ENCODE results near the gene MT1X. TPM values are rescaled to one million over a fixed set of nuclear protein-coding genes. Genes with fewer than 3 reads are reported as not detected.

Gene MT1X
- total and polyA plus RNA-seq, 2 experiments from 2014 or later: 293 to 942 TPM

DNA sequence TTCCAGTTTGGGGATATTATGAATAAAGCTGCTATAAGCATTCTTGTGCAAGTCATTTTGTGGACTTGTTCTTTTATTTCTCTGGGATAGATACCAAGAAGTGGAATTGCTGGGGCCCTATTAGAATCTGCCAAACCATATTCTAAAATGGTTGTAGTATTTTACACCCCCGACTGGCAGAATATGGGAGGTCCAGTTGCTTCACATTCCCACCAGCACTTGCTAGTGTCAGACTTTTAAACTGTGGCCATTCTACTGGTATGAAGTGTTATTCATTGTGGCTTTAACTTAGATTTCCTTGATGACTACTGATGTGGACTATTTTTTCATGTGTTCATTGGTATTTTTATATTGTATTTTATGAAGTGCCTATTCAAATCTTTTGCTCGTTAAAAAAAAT, 29.6 kb downstream of the MT1X start:
- no peak overlapping the region for H3K4me2 ChIP-seq
- H4K20me1 ChIP-seq (replicated peaks; ENCODE audit: insufficient read depth): no peaks in the 10 kb centered on the region
- H3K4me3 Mint-ChIP-seq: no peak overlapping the region
- H3K27me3 Mint-ChIP-seq (ENCODE audit: insufficient read depth, low read depth, poor library complexity): peaks cover 13% of the 10 kb centered on the region
- H2AFZ ChIP-seq: no peak overlapping the region
- no peaks in the 10 kb centered on the region for H3K9me2 ChIP-seq (ENCODE audit: insufficient read depth)
- DNase-seq (ENCODE audit: low spot score) (no peak), ATAC-seq (no peak)
- H3K27ac Mint-ChIP-seq: no peak overlapping the region
- no peaks in the 10 kb centered on the region for H3K36me3 ChIP-seq (ENCODE audit: insufficient read depth)
- H3K79me2 ChIP-seq (replicated peaks; ENCODE audit: insufficient read depth): no peaks in the 10 kb centered on the region
- no peaks in the 10 kb centered on the region for H3K9me3 Mint-ChIP-seq
- H3F3A ChIP-seq (replicated peaks; ENCODE audit: low read depth): no peaks in the 10 kb centered on the region
- H3K4me1 ChIP-seq (ENCODE audit: insufficient read depth): peaks cover 5% of the 10 kb centered on the region
- H3K4me3 ChIP-seq: no peak overlapping the region
- no peak overlapping the region for H3K27ac ChIP-seq (ENCODE audit: low read depth)
- TF ChIP-seq ZNF331 (CRISPR knock-in tag; IDR thresholded peaks at IDR 0.05; ENCODE audit: low read depth) (no peak), CREB1 (CRISPR knock-in tag; IDR thresholded peaks at IDR 0.05; ENCODE audit: low read depth) (no peak), EZH2 (IDR thresholded peaks at IDR 0.05; ENCODE audit: low read depth, unreplicated experiment) (no peak)
- TF ChIP-seq, protein P1, sequence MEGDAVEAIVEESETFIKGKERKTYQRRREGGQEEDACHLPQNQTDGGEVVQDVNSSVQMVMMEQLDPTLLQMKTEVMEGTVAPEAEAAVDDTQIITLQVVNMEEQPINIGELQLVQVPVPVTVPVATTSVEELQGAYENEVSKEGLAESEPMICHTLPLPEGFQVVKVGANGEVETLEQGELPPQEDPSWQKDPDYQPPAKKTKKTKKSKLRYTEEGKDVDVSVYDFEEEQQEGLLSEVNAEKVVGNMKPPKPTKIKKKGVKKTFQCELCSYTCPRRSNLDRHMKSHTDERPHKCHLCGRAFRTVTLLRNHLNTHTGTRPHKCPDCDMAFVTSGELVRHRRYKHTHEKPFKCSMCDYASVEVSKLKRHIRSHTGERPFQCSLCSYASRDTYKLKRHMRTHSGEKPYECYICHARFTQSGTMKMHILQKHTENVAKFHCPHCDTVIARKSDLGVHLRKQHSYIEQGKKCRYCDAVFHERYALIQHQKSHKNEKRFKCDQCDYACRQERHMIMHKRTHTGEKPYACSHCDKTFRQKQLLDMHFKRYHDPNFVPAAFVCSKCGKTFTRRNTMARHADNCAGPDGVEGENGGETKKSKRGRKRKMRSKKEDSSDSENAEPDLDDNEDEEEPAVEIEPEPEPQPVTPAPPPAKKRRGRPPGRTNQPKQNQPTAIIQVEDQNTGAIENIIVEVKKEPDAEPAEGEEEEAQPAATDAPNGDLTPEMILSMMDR (conservative IDR thresholded peaks at IDR 0.05; ENCODE audit: low read depth in 2 of 2): no peak
- TF ChIP-seq, protein P2, sequence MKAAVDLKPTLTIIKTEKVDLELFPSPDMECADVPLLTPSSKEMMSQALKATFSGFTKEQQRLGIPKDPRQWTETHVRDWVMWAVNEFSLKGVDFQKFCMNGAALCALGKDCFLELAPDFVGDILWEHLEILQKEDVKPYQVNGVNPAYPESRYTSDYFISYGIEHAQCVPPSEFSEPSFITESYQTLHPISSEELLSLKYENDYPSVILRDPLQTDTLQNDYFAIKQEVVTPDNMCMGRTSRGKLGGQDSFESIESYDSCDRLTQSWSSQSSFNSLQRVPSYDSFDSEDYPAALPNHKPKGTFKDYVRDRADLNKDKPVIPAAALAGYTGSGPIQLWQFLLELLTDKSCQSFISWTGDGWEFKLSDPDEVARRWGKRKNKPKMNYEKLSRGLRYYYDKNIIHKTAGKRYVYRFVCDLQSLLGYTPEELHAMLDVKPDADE (IDR thresholded peaks at IDR 0.05): no peak
- no peaks in the 10 kb centered on the region for H3K36me3 Mint-ChIP-seq (ENCODE audit: low read depth)
- peaks cover 14% of the 10 kb centered on the region for H3K4me1 Mint-ChIP-seq
- no peaks in the 10 kb centered on the region for H3K27me3 ChIP-seq (ENCODE audit: insufficient read depth)

DNA sequence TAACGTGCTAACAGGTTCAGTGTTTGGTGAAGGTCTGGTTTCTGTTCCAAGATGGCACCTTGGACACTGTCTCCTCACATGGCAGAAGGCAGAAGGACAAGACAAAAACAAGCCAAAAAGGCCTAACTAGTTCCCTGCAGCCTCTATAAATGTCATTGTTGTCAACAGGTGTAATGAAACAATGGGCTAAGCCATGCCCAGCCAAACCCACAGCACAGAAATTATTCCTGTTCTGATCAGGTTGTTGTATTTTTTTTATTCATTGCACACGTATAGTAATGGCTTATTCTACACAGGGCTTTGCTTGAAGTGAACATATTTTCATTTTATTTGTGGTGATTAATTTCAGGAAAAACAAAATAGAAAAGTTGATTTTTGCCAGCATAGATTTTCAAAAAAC, 31.5 kb downstream of the MT1X start:
- no peaks in the 10 kb centered on the region for H3K27me3 ChIP-seq (ENCODE audit: insufficient read depth)
- Mint-ChIP-seq H3K4me3 (no peak overlapping the region), H3K9me3 (no peaks in the 10 kb centered on the region), H3K4me1 (peaks cover 8% of the 10 kb centered on the region), H3K27ac (no peak overlapping the region), H3K36me3 (ENCODE audit: low read depth) (no peaks in the 10 kb centered on the region), H3K27me3 (ENCODE audit: insufficient read depth, low read depth, poor library complexity) (peaks cover 6% of the 10 kb centered on the region)
- no peak overlapping the region for H2AFZ ChIP-seq
- H3K9me2 ChIP-seq (ENCODE audit: insufficient read depth): no peaks in the 10 kb centered on the region
- peaks cover 2% of the 10 kb centered on the region for H3K4me1 ChIP-seq (ENCODE audit: insufficient read depth)
- H3F3A ChIP-seq (replicated peaks; ENCODE audit: low read depth): no peaks in the 10 kb centered on the region
- no peak overlapping the region for H3K27ac ChIP-seq (ENCODE audit: low read depth)
- no peak for DNase-seq (ENCODE audit: low spot score)
- no peak for ATAC-seq
- no peaks in the 10 kb centered on the region for H3K79me2 ChIP-seq (replicated peaks; ENCODE audit: insufficient read depth)
- TF ChIP-seq EZH2phosphoT487 (IDR thresholded peaks at IDR 0.05; ENCODE audit: unreplicated experiment) (no peak), STAT1 (IDR thresholded peaks at IDR 0.05; ENCODE audit: unreplicated experiment) (no peak), POLR2AphosphoS5 (IDR thresholded peaks at IDR 0.05; ENCODE audit: low read depth) (no peak), EZH2 (IDR thresholded peaks at IDR 0.05; ENCODE audit: low read depth, unreplicated experiment) (no peak), NANOG (IDR thresholded peaks at IDR 0.05; ENCODE audit: borderline replicate concordance) (no peak), JUNB (IDR thresholded peaks at IDR 0.05; ENCODE audit: unreplicated experiment) (no peak), ZNF331 (CRISPR knock-in tag; IDR thresholded peaks at IDR 0.05; ENCODE audit: low read depth) (no peak), ZNF114 (CRISPR knock-in tag; IDR thresholded peaks at IDR 0.05) (no peak), CREB1 (CRISPR knock-in tag; IDR thresholded peaks at IDR 0.05; ENCODE audit: low read depth) (no peak)
- TF ChIP-seq, protein P2 (IDR thresholded peaks at IDR 0.05): no peak
- TF ChIP-seq, protein P3, sequence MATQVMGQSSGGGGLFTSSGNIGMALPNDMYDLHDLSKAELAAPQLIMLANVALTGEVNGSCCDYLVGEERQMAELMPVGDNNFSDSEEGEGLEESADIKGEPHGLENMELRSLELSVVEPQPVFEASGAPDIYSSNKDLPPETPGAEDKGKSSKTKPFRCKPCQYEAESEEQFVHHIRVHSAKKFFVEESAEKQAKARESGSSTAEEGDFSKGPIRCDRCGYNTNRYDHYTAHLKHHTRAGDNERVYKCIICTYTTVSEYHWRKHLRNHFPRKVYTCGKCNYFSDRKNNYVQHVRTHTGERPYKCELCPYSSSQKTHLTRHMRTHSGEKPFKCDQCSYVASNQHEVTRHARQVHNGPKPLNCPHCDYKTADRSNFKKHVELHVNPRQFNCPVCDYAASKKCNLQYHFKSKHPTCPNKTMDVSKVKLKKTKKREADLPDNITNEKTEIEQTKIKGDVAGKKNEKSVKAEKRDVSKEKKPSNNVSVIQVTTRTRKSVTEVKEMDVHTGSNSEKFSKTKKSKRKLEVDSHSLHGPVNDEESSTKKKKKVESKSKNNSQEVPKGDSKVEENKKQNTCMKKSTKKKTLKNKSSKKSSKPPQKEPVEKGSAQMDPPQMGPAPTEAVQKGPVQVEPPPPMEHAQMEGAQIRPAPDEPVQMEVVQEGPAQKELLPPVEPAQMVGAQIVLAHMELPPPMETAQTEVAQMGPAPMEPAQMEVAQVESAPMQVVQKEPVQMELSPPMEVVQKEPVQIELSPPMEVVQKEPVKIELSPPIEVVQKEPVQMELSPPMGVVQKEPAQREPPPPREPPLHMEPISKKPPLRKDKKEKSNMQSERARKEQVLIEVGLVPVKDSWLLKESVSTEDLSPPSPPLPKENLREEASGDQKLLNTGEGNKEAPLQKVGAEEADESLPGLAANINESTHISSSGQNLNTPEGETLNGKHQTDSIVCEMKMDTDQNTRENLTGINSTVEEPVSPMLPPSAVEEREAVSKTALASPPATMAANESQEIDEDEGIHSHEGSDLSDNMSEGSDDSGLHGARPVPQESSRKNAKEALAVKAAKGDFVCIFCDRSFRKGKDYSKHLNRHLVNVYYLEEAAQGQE (IDR thresholded peaks at IDR 0.05; ENCODE audit: unreplicated experiment): no peak
- H3K4me2 ChIP-seq: no peak overlapping the region
- H3K4me3 ChIP-seq: no peak overlapping the region
- no peaks in the 10 kb centered on the region for H3K36me3 ChIP-seq (ENCODE audit: insufficient read depth)
- H4K20me1 ChIP-seq (replicated peaks; ENCODE audit: insufficient read depth): no peaks in the 10 kb centered on the region
